Right lobe of liver (tissue), 6 donors: ENCODE data around the gene FCER1A. TPM values are rescaled to one million over a fixed set of nuclear protein-coding genes. Genes with fewer than 3 reads are reported as not detected.

Source experiments
- ATAC-seq, 4 donors: fragments of 200-7000 bp; cut with Tn5 transposase; one replicate each; pipeline ENCODE4 v1.9.1; 2020; ENCODE audit warnings: mild to moderate bottlenecking in 4 of 4, moderate library complexity in 4 of 4
- DNase-seq, 3 donors: peaks; one replicate each; pipeline ENCODE4 v3.0.0-alpha.2; 2020
- H3K27ac ChIP-seq, 3 donors: fragments of 200-600 bp; one replicate each; pipeline ENCODE4 v1.8.0; 2022
- H3K27me3 ChIP-seq, 2 donors: fragments of 200-600 bp; one replicate each; pipeline ENCODE4 v1.8.0; 2022
- H3K36me3 ChIP-seq, 4 donors: fragments of 200-600 bp; sonication (generic) in 1 of 4; one replicate each; pipeline versions ENCODE4 v1.5.1 to v1.8.0; 2017 to 2022; ENCODE audit warnings: control low read depth in 1 of 4
- H3K4me1 ChIP-seq, 4 donors: fragments of 200-600 bp; sonication (generic) in 1 of 4; one replicate each; pipeline versions ENCODE4 v1.5.1 to v1.8.0; 2017 to 2022; ENCODE audit warnings: control low read depth in 1 of 4
- H3K4me3 ChIP-seq, 3 donors: fragments of 200-600 bp; one replicate each; pipeline ENCODE4 v1.8.0; 2022
- H3K9me3 ChIP-seq, 4 donors: fragments of 200-600 bp; sonication (generic) in 1 of 4; one replicate each; pipeline versions ENCODE4 v1.5.1 to v1.8.0; 2017 to 2022; ENCODE audit warnings: control low read depth in 1 of 4
- CTCF ChIP-seq, 4 donors: fragments of 200-600 bp in 3 of 4; fragments of 450-650 bp in 1 of 4; IDR thresholded peaks; one replicate each; pipeline versions ENCODE4 v1.5.1 to v1.8.0; 2016 to 2022; ENCODE audit warnings: antibody characterized with exemption in 4 of 4, mild to moderate bottlenecking in 2 of 4
- POLR2A ChIP-seq: fragments of 450-650 bp; IDR thresholded peaks from one replicate; pipeline ENCODE4 v1.6.1; 2017; ENCODE audit warnings: antibody characterized with exemption, mild to moderate bottlenecking
- WGBS: methylation state at CpG from one replicate; pipeline ENCODE4 v1.1.6; 2018; ENCODE audit warnings: low coverage, low lambda C conversion rate; ENCODE audit not compliant: insufficient coverage; ENCODE audit errors: missing lambda C conversion rate; 5-methylcytosine and 5-hydroxymethylcytosine counted together
- intact Hi-C, 2 donors: fragments of 100-400 bp; cut with DNase I; formaldehyde crosslinking; loops; one replicate each; pipeline versions ENCODE4 v1.11.2 to v1.14.1; 2022
- total RNA-seq, 6 experiments: library from RNA; depleted of rRNA in 2 of 6; stranded (reverse); fragments of >200 nt in 2 of 6; fragmentation: NEBNext Ultra II Directional in 3 of 6; extraction: Animal tissue kit (Norgen Biotek cat#: 25700) in 3 of 6; gene quantifications; one replicate each; pipeline versions ENCODE4 v1.1.0 to v1.2.4, GENCODE V29; 2016 to 2023
- donor health status: DM: no; HTN: yes; CAD: no.
- donor health status: DM: no; HTN: no; CAD: no.
- donor health status: DM: no; HTN: no; CAD: no.
- donor health status: DM: no; HTN: yes; CAD: no.
- donor health status: DM: no; HTN: yes; CAD: no.

Gene FCER1A
- total RNA-seq, 6 experiments from 2014 or later = 0.24 TPM; not detected in 5

- DNase-seq = no peak
- no peak for TF ChIP-seq CTCF (IDR thresholded peaks at IDR 0.05)
- no peak for TF ChIP-seq POLR2A
- Histone ChIP-seq H3K27me3 (no peaks in the 10 kb centered on the region), H3K9me3 (no peaks in the 10 kb centered on the region), H3K36me3 (no peaks in the 10 kb centered on the region), H3K27ac (no peak overlapping the region), H3K4me3 (no peak overlapping the region), H3K4me1 (no peaks in the 10 kb centered on the region)
- WGBS = 69% methylated on average over 1 of the region's 1 CpG
- intact Hi-C loops = no loop called here
- no peak for ATAC-seq
Observed at GRCh38 chr1:159291424-159291823, 10.7 kb upstream of the FCER1A start.

DNA sequence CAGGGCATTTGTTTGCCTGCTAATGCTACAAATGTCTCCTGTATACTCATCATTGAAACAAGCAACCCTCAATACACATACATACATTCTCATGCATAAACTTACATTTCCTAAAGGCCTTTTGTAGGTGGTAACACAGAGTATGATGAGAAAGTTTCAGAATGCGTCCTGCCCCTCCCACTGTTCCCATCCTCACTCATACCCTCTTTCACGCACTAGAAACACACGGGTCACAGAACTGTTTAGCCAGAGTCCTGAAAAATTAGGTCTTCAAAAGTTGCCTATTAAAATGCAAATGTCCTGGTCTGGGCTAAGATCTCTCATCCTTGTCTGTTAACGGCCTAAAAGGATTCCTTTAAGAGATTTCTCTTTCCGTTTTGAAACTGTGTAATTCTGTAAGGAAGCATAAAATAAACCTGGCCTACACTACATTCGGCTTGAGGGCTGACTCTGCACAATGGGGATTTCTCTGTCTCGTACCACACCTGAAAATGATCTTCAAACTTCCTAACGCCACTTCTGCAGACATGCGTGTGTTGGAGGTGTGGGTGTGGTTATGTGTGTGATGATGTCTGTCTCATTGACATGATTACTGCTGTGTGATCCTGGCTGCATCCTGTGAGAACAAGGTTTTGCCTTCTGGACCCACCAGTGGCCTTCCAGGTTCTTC is 5.3 kb upstream of the FCER1A start:
- no peaks in the 10 kb centered on the region for H3K36me3 ChIP-seq
- no peaks in the 10 kb centered on the region for H3K9me3 ChIP-seq
- intact Hi-C loops = no loop called here
- H3K27ac ChIP-seq = no peak overlapping the region
- H3K27me3 ChIP-seq = no peaks in the 10 kb centered on the region
- DNase-seq (no peak), ATAC-seq (no peak)
- TF ChIP-seq POLR2A (no peak), CTCF (IDR thresholded peaks at IDR 0.05) (no peak)
- no peaks in the 10 kb centered on the region for H3K4me1 ChIP-seq
- WGBS = 79% methylated on average over 9 of the region's 9 CpGs
- H3K4me3 ChIP-seq = no peak overlapping the region

- WGBS = 58% methylated on average over 4 of the region's 4 CpGs
- ATAC-seq = no peak
- intact Hi-C loops = no loop called here
Observed at GRCh38 chr1:159300146-159300545, 2.0 kb upstream of the FCER1A start.

DNA sequence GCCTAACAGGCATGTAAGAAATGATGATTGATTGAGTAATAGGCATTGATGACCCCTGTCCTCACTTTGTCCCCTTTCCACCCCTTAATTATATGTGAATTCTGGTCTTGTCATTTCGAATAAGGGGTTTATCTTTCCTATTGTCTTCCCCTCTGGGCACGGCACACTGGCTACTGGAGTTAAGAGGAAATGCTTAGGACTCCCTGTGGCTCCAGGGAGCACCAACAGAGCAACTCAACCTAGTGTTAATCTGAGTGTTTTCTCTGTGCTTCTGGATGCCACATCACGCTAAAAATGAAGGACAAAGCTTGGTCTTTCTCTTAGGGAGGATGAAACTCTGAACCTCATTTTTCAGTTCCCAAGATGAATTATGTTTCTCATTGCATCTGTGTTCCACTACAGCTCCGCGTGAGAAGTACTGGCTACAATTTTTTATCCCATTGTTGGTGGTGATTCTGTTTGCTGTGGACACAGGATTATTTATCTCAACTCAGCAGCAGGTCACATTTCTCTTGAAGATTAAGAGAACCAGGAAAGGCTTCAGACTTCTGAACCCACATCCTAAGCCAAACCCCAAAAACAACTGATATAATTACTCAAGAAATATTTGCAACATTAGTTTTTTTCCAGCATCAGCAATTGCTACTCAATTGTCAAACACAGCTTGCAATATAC is 5.3 kb downstream of the FCER1A start:
- WGBS = 43% methylated on average over 5 of the region's 5 CpGs
- H3K9me3 ChIP-seq = no peaks in the 10 kb centered on the region
- DNase-seq = no peak
- H3K27ac ChIP-seq = no peak overlapping the region
- no peak for TF ChIP-seq CTCF (IDR thresholded peaks at IDR 0.05)
- TF ChIP-seq POLR2A = no peak
- ATAC-seq = no peak
- H3K4me1 ChIP-seq = no peaks in the 10 kb centered on the region
- H3K27me3 ChIP-seq = no peaks in the 10 kb centered on the region
- no peaks in the 10 kb centered on the region for H3K36me3 ChIP-seq
- intact Hi-C loops = no loop called here
- no peak overlapping the region for H3K4me3 ChIP-seq

More at GRCh38 chr1:159300146-159300545, 2.0 kb upstream of the FCER1A start:
- no peaks in the 10 kb centered on the region for H3K9me3 ChIP-seq
- no peak overlapping the region for H3K27ac ChIP-seq
- H3K4me3 ChIP-seq = no peak overlapping the region
- no peaks in the 10 kb centered on the region for H3K36me3 ChIP-seq
- DNase-seq = no peak
- no peaks in the 10 kb centered on the region for H3K4me1 ChIP-seq
- H3K27me3 ChIP-seq = no peaks in the 10 kb centered on the region
- TF ChIP-seq POLR2A = no peak
- TF ChIP-seq CTCF (IDR thresholded peaks at IDR 0.05) = no peak
